Fibroblast of gingiva (primary cell): ENCODE measurements around the gene MYO1A.
"Not testable (repeated sequence)": the region's sequence is repeated elsewhere in the genome, so short reads cannot be mapped to it uniquely, and the experiment has no call there.

ENCODE experiments used
- DNase-seq: peaks from one replicate; pipeline ENCODE4 v3.0.0-alpha.2; 2011; ENCODE audit warnings: low read depth

Gene MYO1A

DNA sequence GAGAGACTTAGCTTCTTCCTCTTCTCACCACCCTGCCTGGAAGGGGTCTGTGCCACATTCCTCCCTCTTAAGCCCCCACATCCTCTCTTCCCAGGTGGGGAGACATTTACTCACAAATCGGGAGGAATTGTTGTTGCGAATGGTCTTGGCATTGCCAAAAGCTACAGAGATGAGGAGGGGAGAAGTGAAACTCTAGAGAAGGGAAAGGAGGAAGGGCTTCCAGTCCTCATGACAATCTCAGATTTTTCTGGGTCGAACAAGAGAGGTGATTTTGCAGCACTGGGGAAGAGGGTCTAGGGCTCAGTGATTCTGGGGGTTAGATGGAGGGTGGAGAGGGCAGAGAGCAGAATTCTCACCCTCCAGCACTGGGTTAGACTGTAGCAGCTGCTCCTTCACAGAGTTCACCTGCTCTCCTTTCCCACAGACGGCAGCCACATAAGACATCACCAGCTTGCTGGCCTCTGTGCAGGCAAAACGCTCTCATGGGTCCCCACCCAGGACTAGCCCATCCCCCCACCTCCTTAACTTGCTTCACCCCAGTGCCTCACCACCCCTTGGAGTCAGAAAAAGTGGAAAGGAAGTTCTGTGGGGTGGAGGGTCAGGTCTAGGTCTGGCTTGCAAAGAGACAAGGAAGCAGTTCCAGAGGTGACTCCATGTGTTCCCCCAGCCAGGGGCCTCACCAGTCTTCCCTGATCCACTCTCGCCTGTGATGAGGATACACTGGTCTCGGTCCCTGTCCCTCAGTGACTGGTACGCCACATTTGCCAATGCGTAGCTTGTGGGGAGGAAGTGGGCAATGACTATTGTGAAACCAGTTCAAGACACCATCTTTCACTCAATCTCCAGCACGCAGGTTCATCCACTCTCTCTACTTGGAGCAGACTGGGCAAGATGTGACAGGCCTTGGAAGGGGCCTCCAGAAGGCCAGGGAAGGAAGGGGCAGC, 2.7 kb downstream of the MYO1A start:
- DNase-seq, result no peak

- DNase-seq, result no peak
Measured at GRCh38 chr12:57046086-57046791, 3.7 kb downstream of the MYO1A start.

DNA sequence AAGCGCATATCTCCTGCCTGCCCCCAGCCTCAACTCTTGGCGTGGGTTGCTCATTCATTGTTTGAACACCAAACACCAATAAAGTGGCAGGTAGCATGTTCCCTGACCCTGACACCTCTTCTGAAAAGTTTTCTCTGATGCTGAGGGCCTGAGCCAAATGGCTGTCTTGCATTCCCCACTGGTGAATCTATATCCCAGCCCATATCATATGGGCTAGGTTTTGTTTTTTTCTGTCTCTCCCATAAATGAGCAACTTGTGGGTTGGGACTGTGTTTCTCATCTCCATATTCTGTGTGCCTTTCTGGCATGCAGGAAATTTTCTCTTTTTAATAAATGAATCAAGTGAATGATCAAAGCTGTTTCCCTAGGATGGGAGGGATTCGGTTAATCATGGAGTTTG, 5.0 kb downstream of the MYO1A start:
- no peak for DNase-seq

GRCh38 chr12:57044468-57044867, 5.5 kb downstream of the MYO1A start:
- DNase-seq, result no peak

- DNase-seq, result no peak
Measured at GRCh38 chr12:57042695-57043094, 7.2 kb downstream of the MYO1A start.

DNA sequence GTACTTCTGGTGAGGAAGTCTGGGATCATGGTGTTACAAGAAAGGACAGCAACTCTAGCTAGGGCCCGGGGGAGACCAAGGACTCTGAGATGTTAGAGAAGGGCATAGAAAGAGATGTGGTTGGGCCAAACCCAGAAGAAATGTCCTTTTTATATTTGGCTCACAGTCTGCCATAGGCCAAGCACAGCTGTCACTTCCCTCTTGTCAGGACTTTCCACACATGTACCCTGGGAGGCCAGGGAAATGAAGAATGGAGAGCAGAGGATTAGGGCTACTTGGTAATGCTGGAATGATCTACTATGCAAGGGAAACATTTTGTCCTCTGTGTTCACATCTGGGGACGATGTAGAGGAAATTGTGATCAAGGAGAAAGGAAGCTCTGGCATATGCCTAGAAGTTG, 9.2 kb downstream of the MYO1A start:
- no peak for DNase-seq

GRCh38 chr12:57040211-57040610, 9.7 kb downstream of the MYO1A start:
- DNase-seq, result no peak

- DNase-seq, result no peak
Measured at GRCh38 chr12:57039016-57039798, 10.7 kb downstream of the MYO1A start.

DNA sequence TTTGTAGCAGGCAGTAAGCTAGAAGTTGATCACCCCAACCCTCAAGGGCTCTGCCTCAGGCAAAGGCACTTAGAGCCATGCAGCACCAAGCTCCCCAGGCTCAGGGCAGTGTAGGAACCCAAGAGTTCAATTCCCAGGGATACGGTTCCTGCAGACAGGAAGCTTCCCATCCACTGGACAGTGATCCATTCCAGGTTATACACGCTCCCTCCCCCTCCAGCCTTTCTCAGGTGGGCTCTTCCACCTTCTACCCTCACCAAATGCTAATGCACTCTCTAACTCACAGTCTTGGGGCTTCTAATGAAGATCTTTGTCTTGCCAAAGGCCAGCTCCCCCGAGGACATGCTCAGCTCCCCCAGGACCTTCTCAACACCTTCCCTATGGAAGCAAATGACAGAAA, 12.7 kb downstream of the MYO1A start:
- DNase-seq, result no peak

GRCh38 chr12:57033431-57033830, 16.5 kb downstream of the MYO1A start:
- DNase-seq, result no peak

DNA sequence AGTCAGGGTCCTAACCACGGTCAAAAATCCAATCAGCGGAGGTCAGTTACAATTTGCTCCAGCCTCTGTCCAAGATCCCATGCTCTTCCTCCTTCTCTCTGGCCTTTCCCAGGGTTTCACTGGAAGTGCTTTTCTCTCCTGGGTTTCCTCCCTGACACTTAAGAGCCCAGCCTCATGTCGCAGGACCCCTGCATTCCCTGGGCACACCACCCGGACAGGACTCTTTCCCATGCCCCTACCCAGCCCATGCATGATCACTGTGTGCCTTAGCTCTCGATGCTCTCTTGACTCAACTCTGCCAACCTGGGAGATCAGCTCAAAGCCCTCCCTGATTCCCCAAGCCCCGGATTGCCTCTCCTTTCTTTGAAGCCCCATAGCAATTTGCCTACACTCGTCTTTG, 18.1 kb downstream of the MYO1A start:
- DNase-seq, result no peak

DNA sequence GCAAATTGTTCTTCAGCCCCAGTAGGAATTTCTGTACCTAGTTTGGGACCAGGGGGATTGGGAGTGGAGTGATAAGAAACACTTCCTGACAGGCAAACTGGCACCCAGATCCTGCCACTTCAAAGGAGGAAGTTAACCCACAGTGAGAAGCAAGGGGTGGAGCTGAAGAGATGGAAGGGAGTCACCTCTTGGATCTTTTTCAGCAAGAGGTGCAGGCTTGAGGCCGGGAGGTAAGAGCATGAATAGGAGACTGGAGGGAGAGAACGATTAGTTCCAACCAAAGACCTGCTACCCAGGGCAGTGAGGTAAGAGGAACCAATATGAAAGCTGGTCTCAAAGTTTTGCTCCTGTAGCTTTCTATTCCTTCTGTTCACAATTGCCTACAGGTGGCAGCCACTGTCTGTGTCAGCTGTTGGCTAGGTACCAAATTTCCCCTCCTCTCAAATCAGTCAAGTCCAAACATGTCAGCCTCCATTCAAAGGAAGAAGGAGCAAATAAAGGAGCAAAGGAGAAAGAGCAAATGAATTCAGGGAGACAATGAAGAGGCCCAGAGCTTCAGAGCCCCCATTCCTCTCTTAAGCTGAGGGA, 18.7 kb downstream of the MYO1A start:
- no peak for DNase-seq

DNA sequence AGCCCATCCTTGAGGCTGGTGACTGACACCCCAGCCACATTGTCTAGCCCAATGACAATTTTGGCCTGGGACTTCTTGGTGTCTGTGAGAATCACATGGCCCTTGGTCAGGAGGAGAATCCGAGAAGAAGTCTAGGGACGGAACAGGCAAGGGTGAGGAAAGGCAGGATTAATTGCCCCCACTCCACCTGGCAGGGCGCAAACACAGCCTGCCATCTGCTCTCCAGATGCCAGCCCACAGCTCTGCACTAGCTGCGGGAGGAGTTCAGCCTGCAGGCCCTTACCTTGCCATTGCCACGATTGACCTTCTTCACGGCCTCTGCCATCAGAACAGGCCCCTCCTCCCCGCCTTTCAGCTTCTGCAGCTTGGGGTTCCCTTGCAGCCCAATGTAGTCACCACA, 20.5 kb downstream of the MYO1A start:
- DNase-seq, result no peak

GRCh38 chr12:57027805-57028153, 22.1 kb downstream of the MYO1A start:
- no peak for DNase-seq

DNA sequence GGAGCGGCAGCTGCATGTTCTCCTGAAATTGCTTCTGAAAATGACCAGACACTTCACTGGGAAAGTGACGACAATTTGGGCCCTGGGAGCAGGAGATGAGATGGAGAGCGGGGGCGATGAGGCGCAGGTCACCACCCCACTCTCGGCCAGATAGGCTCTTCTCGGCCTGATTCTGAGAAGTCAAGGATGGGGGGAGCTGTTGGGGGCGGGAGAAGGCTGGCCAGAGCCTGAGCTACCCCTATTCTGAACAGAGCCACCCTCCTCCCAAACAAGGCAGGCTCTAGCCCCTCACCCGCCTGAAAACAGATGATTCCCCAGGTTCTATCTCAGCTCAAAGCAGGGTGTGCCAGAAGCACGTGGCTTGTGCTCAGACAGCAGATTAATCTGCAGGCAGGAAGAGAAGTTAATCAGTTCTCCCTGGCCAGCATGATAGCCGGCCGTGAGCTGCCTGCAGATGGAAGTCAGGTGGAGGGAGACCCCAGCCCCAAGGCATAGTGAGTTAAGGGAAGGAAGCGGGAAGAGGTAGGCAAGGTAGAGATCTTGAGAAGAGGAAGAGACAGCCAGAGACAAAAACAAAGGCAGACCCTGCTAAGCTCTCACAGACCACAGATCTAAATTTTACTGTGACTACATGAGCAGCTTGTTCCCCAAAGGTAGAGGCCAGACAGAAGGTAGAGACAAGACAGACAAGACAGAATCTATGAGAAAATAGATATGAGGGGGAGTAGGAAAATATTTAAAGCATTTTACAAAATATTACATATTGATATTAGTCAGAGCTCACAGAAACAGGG, 22.7 kb downstream of the MYO1A start:
- no peak for DNase-seq

GRCh38 chr12:57025196-57025595, 24.7 kb downstream of the MYO1A start:
- no peak for DNase-seq

GRCh38 chr12:57022324-57022723, 27.6 kb downstream of the MYO1A start:
- DNase-seq, result not testable (repeated sequence)

- DNase-seq, result no peak
Measured at GRCh38 chr12:57019983-57020719, 29.8 kb downstream of the MYO1A start.

- no peak for DNase-seq
Measured at GRCh38 chr12:57018906-57019305, 31.0 kb downstream of the MYO1A start.

DNA sequence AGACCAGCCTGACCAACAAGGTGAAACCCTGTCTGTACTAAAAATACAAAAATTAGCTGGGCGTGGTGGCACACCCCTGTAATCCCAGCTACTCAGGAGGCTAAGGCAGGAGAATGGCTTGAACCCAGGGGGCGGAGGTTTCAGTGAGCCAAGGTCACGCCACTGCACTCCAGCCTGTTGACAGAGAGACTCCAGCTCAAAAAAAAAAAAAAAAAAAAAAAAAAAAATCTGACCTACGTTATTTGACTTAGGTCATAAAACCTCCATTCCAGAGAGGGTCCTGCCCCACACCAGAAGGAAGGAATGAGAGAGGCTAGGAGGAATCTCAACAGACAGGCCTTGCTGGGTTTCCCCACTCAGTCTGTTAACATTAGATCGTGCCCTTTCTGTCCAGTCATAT, 31.6 kb downstream of the MYO1A start:
- DNase-seq, result not testable (repeated sequence)

DNA sequence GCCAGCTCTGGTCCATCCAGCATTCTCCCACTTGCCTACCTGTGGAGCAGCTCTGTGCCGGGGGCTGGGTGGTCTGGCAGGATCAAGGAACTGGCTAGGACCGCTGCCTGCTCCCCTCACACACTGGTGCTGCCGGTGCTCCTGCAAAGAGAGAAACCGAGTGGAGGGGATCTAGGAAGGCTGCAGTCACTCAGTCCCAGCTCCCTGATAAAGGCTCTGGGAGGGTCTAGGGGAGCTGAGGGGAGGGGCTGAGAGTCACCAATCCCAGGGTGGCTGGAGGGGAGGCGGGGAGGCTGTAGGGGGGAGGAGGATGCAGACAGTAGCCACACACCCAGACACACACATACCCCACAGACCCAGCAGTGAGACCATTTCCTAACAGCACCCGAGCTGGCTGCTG, 33.6 kb downstream of the MYO1A start, which contains the start of gene TAC3:
TAC3 (minus strand) TSS at position 182 of the 400 bp plus-strand sequence. CDS start 732 bp downstream, outside the sequence.
- DNase-seq, result no peak
